Motor neuron (in vitro differentiated cells): ENCODE measurements around the gene FOXP1. TPM values are rescaled to one million over a fixed set of nuclear protein-coding genes. Genes with fewer than 3 reads are reported as not detected.

ENCODE experiments used
- ATAC-seq, 8 experiments: fragments of 200-7000 bp; cut with Tn5 transposase; replicated peaks in 6 of 8; 2 replicates each; pipeline ENCODE4 v1.8.0; 2021; ENCODE audit warnings: mild to moderate bottlenecking in 8 of 8, moderate library complexity in 8 of 8
- H3K27ac ChIP-seq, 2 donors: fragments of 250-450 bp; sonication (Bioruptor Pico); 2 replicates each; pipeline ENCODE4 v1.9.0; 2021; ENCODE audit warnings: antibody characterized with exemption in 2 of 2, mild to moderate bottlenecking in 2 of 2, moderate library complexity in 1 of 2
- H3K4me1 ChIP-seq, 2 donors: fragments of 250-450 bp; sonication (Bioruptor Pico); replicated peaks in 1 of 2; 2 replicates each; pipeline ENCODE4 v1.6.1; 2021; ENCODE audit warnings: antibody characterized with exemption in 2 of 2, mild to moderate bottlenecking in 2 of 2, moderate library complexity in 1 of 2
- H3K4me3 ChIP-seq, 5 donors: fragments of 250-450 bp; sonication (Bioruptor Pico); 2 replicates each; pipeline ENCODE4 v1.9.0; 2021; ENCODE audit warnings: antibody characterized with exemption in 5 of 5, mild to moderate bottlenecking in 5 of 5, moderate library complexity in 4 of 5
- WGBS, 10 experiments: fragments of 450-650 bp; shearing (Covaris generic); methylation state at CpG; one replicate each; pipeline ENCODE4 v1.0.0; 2022; 5-methylcytosine and 5-hydroxymethylcytosine counted together
- in situ Hi-C, 9 experiments: fragments of 400-800 bp; cut with MboI; loops; one replicate each; pipeline ENCODE4 v1.15.0; 2021; ENCODE audit warnings: low sequenced_read_pairs in 9 of 9, low pct_unique_long_range_greater_than_20kb in 2 of 9; ENCODE audit not compliant: unreplicated experiment in 9 of 9
- total RNA-seq, 8 experiments: library from RNA; unstranded; fragments of 300-600 nt; gene quantifications; 2 replicates each; pipeline versions ENCODE4 v1.2.3 to v1.2.4, GENCODE V29; 2022

FOXP1 gene
- total RNA-seq, 8 experiments from 2014 or later: 7.0 to 118 (median 74.5) TPM

DNA sequence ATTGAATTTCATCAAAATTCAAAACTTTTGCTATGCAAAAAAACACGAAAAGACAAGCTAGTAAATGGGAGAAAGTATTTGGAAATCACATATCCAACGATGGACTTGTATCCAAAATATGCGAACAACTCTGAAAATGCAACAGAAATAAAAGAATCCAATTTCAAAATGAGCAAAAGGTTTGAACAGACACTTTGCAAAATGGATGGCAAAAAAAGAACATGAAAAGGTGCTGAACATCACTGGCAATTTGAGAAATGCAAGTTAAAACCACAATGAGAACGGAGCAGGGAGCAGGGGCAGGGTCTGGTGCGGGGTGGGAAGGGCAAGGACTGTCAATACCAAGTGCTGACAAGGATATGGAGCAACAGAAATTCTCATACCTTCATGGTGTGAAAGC, 23.1 kb upstream of the FOXP1 start:
- ATAC-seq: no peak
- in situ Hi-C loops: loop anchor here in 3 of 9 experiments (25.0 kb wide), 1 partner anchor 1069 kb away; no protein-coding TSS in a partner anchor
- WGBS, 10 experiments: 43 to 93% (median 74%) methylated on average over 2 to 5 of the region's 5 CpGs
- no peak overlapping the region for H3K27ac ChIP-seq
- no peak overlapping the region for H3K4me3 ChIP-seq
- no peaks in the 10 kb centered on the region for H3K4me1 ChIP-seq

DNA sequence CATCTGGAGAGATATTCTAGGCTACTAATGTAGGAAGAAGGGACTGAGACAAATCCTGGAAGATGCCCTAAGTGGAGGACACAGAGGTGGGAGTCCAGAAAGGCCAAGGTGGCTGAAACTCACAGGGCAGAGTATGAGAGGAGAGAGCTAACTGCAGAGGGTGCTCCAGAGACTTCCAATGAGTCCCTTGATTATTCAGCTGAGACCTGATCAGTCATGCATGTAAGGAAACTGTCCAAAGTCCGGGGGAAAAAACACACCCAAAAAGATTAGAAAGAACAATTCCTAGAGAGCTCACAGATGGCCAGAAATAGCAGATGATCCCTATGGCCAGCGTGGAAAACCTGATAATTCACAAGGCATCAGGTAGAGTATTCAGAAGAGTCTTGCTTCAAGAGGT, 18.7 kb upstream of the FOXP1 start:
- Histone ChIP-seq H3K4me3 (no peak overlapping the region), H3K27ac (no peak overlapping the region), H3K4me1 (no peaks in the 10 kb centered on the region)
- in situ Hi-C loops: loop anchor here in 3 of 9 experiments (25.0 kb wide), 1 partner anchor 1065 kb away; no protein-coding TSS in a partner anchor
- peak in 2 of 8 experiments; percentile 76 to 95 for ATAC-seq
- WGBS, 10 experiments: 25 to 86% (median 80%) methylated on average over 1 to 2 of the region's 2 CpGs; no CpG with 5 or more reads in 5 of the 10 experiments

DNA sequence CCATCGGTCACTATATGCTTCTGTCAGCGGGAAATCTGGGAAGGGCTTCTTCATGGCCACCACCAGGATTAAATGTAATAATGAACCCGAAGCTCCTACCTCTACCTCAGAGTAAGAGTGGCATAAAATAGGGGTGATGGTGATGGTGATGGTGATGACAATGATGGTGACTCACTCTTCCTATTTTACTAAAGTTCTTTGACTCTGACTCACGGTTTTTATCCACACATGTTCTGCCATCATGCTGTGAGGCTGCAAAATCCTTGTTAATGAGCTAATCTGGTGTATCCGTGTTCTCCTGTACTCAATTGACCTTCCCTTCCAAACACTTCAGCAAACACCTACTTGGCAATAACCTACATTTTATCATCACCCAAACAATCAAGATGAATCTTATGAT, 18.3 kb upstream of the FOXP1 start:
- peak in 2 of 8 experiments; percentile 68 to 79 for ATAC-seq
- H3K27ac ChIP-seq: no peak overlapping the region
- in situ Hi-C loops: loop anchor here in 3 of 9 experiments (25.0 kb wide), 1 partner anchor 1065 kb away; no protein-coding TSS in a partner anchor
- WGBS, 10 experiments: 0 to 100% (median 93%) methylated on average over 1 to 3 of the region's 5 CpGs; no CpG with 5 or more reads in 4 of the 10 experiments
- H3K4me1 ChIP-seq: no peaks in the 10 kb centered on the region
- no peak overlapping the region for H3K4me3 ChIP-seq

DNA sequence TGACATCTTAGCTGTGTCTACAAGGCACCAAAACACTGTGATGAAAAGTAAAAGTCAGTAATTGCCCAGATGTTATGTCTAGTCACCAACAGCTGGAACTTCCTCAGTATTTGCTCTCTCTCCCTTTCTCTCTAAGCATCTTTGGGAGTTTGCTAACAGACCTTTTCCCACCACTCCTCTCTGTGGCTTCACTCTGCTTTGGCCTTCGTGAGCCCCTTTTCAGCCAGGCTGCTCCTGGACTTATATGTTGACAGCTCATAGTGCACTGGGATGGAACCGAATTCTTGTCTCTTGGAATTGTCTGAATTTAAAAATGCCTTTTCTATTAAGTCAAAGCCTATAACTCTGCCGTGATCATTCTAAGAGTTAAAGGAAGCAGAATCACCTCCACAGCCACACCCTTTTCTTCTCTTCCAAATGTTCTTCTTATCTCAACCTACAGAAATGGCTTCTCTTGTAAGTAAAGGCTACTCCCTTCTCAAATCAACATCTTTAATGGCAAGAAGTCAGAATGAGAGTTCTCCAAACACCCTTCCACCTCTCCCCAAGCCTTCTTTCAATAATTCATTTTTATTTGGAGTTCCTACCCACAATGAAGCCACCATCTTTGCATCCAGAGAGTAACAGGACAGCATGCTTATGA, 17.2 kb upstream of the FOXP1 start:
- WGBS, 10 experiments: 0 to 85% (median 59%) methylated on average over 1 to 3 of the region's 3 CpGs; no CpG with 5 or more reads in 2 of the 10 experiments
- no peak for ATAC-seq
- Histone ChIP-seq H3K4me1 (no peaks in the 10 kb centered on the region), H3K4me3 (no peak overlapping the region), H3K27ac (no peak overlapping the region)
- in situ Hi-C loops: loop anchor here in 3 of 9 experiments (25.0 kb wide), 1 partner anchor 1063 kb away; no protein-coding TSS in a partner anchor

DNA sequence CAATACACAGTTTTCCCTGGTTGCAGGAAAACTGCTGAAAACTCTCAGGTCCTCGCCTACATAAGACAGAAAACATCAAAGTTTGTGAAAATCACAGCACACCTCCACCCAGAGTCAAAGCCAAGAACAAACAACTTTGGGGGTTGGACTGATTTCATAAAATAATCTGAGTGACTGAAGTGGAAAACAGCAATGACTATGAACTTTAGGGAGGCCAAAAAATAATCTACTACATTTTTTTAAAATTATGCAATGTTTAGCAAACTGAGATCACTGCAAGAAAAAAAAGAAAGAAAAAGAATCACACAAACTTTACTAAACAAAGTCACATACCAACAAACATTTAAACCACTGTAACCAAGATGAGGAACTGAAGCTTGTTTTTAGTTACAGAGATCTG, 15.9 kb upstream of the FOXP1 start:
- Histone ChIP-seq H3K4me3 (no peak overlapping the region), H3K27ac (no peak overlapping the region), H3K4me1 (no peaks in the 10 kb centered on the region)
- ATAC-seq: no peak
- in situ Hi-C loops: loop anchor here in 4 of 9 experiments (25.0 kb wide), 4 partner anchors 287 to 1062 kb away; no protein-coding TSS in a partner anchor
- 80 to 100% (median 92%) methylated on average over 1 of the region's 1 CpG; no CpG with 5 or more reads in 3 of the 10 experiments for WGBS, 10 experiments

DNA sequence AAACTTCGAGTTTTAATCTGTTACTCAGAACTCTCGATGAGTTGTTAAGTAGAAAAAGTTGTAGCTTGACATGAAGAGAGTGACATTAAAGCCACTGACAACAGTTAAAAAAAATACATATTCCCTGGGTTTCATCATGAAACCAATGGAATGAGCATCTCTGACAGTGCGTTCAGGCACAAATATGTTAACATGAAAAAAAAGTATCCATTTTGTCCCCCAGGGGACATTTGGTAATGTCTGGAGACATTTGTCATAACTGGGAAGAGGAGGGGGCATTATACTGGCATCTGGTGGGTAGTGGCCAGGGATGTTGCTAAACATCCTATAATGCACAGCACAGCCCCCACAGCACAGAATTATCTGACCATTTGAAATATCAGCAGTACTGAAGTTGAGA, 14.8 kb upstream of the FOXP1 start:
- Histone ChIP-seq H3K4me1 (no peaks in the 10 kb centered on the region), H3K4me3 (no peak overlapping the region), H3K27ac (no peak overlapping the region)
- no peak for ATAC-seq
- in situ Hi-C loops: loop anchor here in 4 of 9 experiments (25.0 kb wide), 4 partner anchors 286 to 1061 kb away; no protein-coding TSS in a partner anchor
- 79 to 100% (median 85%) methylated on average over 1 to 3 of the region's 3 CpGs for WGBS, 10 experiments

DNA sequence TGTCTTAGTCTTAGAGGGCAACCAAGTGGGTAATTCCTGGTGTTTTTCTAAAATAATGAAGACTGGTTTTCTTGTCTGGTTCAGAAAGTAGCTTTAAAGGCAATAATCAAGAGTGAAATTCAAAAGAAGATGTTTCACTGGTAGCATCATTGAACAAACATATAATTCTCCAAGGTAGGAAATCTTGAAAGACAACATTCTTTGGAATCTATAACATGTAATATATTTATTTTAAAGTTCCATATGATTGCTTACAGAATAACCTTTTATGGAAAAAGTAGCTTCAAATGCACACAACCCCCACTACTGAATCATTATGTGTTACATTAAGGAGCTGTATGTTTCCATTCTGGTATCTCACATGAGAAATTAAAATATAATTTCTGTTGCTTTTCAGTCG, 13.8 kb upstream of the FOXP1 start:
- WGBS, 10 experiments: 83 to 100% (median 100%) methylated on average over 1 of the region's 1 CpG; no CpG with 5 or more reads in 3 of the 10 experiments
- Histone ChIP-seq H3K27ac (no peak overlapping the region), H3K4me3 (no peak overlapping the region), H3K4me1 (no peaks in the 10 kb centered on the region)
- in situ Hi-C loops: loop anchor here in 4 of 9 experiments (25.0 kb wide), 4 partner anchors 285 to 1060 kb away; no protein-coding TSS in a partner anchor
- ATAC-seq: no peak

- Histone ChIP-seq H3K4me3 (no peak overlapping the region), H3K4me1 (no peaks in the 10 kb centered on the region), H3K27ac (no peak overlapping the region)
- ATAC-seq: no peak
- WGBS, 10 experiments: 80 to 100% (median 95%) methylated on average over 1 to 3 of the region's 3 CpGs; no CpG with 5 or more reads in 5 of the 10 experiments
- in situ Hi-C loops: loop anchor here in 4 of 9 experiments (25.0 kb wide), 4 partner anchors 281 to 1056 kb away; no protein-coding TSS in a partner anchor
Measured at GRCh38 chr3:71593106-71593505, 9.6 kb upstream of the FOXP1 start.

- 86 to 100% (median 100%) methylated on average over 2 of the region's 2 CpGs; no CpG with 5 or more reads in 5 of the 10 experiments for WGBS, 10 experiments
Measured at GRCh38 chr3:71591101-71591500, 7.6 kb upstream of the FOXP1 start.

GRCh38 chr3:71589132-71589531, 5.6 kb upstream of the FOXP1 start:
- in situ Hi-C loops: loop anchor here in 4 of 9 experiments (25.0 kb wide), 4 partner anchors 277 to 1052 kb away; no protein-coding TSS in a partner anchor
- Histone ChIP-seq H3K4me1 (peaks cover 10 to 21% of the 10 kb centered on the region in 2 donors), H3K4me3 (no peak overlapping the region), H3K27ac (no peak overlapping the region)
- no peak for ATAC-seq
- WGBS, 10 experiments: 63 to 100% (median 90%) methylated on average over 1 to 2 of the region's 2 CpGs; no CpG with 5 or more reads in 3 of the 10 experiments

More at GRCh38 chr3:71591101-71591500, 7.6 kb upstream of the FOXP1 start:
- H3K4me3 ChIP-seq: no peak overlapping the region
- no peak overlapping the region for H3K27ac ChIP-seq
- in situ Hi-C loops: loop anchor here in 4 of 9 experiments (25.0 kb wide), 4 partner anchors 279 to 1054 kb away; no protein-coding TSS in a partner anchor
- H3K4me1 ChIP-seq: peaks cover 4 to 7% of the 10 kb centered on the region in 2 donors
- ATAC-seq: no peak

- 44 to 100% (median 96%) methylated on average over 1 to 3 of the region's 3 CpGs; no CpG with 5 or more reads in 1 of the 10 experiments for WGBS, 10 experiments
- no peak for ATAC-seq
- in situ Hi-C loops: loop anchor here in 4 of 9 experiments (25.0 kb wide), 4 partner anchors 276 to 1051 kb away; no protein-coding TSS in a partner anchor
- no peak overlapping the region for H3K4me3 ChIP-seq
- H3K27ac ChIP-seq: no peak overlapping the region
- peaks cover 10 to 21% of the 10 kb centered on the region in 2 donors for H3K4me1 ChIP-seq
Measured at GRCh38 chr3:71587958-71588357, 4.4 kb upstream of the FOXP1 start.

DNA sequence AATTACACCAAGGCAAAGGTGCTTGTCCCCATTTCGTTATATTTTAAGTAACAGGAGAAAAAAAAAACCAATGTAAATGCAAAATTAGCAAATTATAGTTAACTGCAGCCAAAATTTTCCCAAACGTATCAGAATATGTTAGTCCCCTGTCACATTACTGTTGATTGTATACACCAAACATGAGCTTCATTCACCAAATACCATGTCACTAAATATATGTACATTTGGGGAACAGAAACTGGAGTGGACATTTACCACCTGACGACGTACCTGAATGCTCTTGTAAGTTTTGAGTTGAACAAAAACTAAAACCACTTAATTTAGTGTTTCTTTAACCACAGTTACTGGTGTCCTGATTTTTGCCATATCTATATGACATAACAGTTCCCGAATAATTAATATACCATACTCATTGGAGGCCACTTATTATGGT, 3.3 kb upstream of the FOXP1 start:
- ATAC-seq: no peak
- Histone ChIP-seq H3K4me3 (no peak overlapping the region), H3K4me1 (peaks cover 10 to 21% of the 10 kb centered on the region in 2 donors), H3K27ac (no peak overlapping the region)
- 0 to 64% (median 25%) methylated on average over 1 to 5 of the region's 5 CpGs for WGBS, 10 experiments
- in situ Hi-C loops: loop anchor here in 4 of 9 experiments (25.0 kb wide), 4 partner anchors 275 to 1050 kb away; no protein-coding TSS in a partner anchor
